AG04450 (cell line): ENCODE data around the gene MPV17L2. TPM values are rescaled to one million over a fixed set of nuclear protein-coding genes. Genes with fewer than 3 reads are reported as not detected.

ENCODE experiments used
- CTCF ChIA-PET: fragments of 300-600, 350-600 bp; formaldehyde crosslinking; extraction: SDS; loops from one replicate; lab custom pipeline; 2022; ENCODE audit warnings: antibody characterized with exemption, inconsistent platforms; lab: Charles Lee
- POLR2A ChIA-PET: fragments of 350-600 bp; formaldehyde crosslinking; extraction: SDS; loops from one replicate; lab custom pipeline; 2021; ENCODE audit warnings: antibody characterized with exemption, inconsistent platforms; lab: Yijun Ruan, JAX
- DNase-seq: peaks from one replicate; pipeline ENCODE4 v3.0.0-alpha.2; 2011; ENCODE audit warnings: low read depth, low spot score
- H3K27ac ChIP-seq: one replicate; pipeline ENCODE4 v1.5.1; 2012; ENCODE audit warnings: low read depth, low read length, control low read depth
- H3K27me3 ChIP-seq: one replicate; pipeline ENCODE4 v1.6.0; 2012; ENCODE audit warnings: low read length; ENCODE audit not compliant: control insufficient read depth, insufficient read depth
- H3K4me3 ChIP-seq: 2 replicates; pipeline ENCODE4 v1.5.1; 2011; ENCODE audit warnings: mild to moderate bottlenecking, low read depth, low read length, control low read depth
- H3K9me3 ChIP-seq: 2 replicates; pipeline ENCODE4 v1.5.1; 2012; ENCODE audit warnings: low read length; ENCODE audit not compliant: control insufficient read depth, insufficient read depth
- CTCF ChIP-seq: IDR thresholded peaks from 2 replicates; pipeline ENCODE4 v1.5.1; 2011; ENCODE audit warnings: low read depth, low read length, control low read depth, inconsistent platforms
- polyA plus RNA-seq: library from polyadenylated mRNA; depleted of rRNA; stranded (reverse); fragments of >200 nt; gene quantifications from 2 replicates; pipeline ENCODE4 v1.2.3, GENCODE V29; 2011

MPV17L2 gene
- polyA plus RNA-seq, 1 experiment = 8.2 TPM

GRCh38 chr19:18203408-18203862 is 10.4 kb downstream of the MPV17L2 start:
- DNase-seq = no peak
- Histone ChIP-seq H3K27ac (no peak overlapping the region), H3K27me3 (no peaks in the 10 kb centered on the region), H3K4me3 (peak overlapping the region; percentile 93), H3K9me3 (no peaks in the 10 kb centered on the region; the same call in 1 of the 2 replicates)
- ChIA-PET POLR2A (interaction anchor here (1.0 to 3.6 kb wide), 5 partner anchors 10 to 77 kb away, joined by 3 to 30 read pairs (median 10); partner anchors contain the start of genes JUND, MPV17L2 and PIK3R2), CTCF (interaction anchor here (0.7 to 7.1 kb wide), 3 partner anchors 12 to 52 kb away, joined by 3 to 56 read pairs (median 13); a partner anchor contains a TSS)
- TF ChIP-seq CTCF = no peak

- no peak for TF ChIP-seq CTCF
- ChIA-PET CTCF (interaction anchor here (1.0 to 7.1 kb wide), 3 partner anchors 10 to 48 kb away, joined by 3 to 56 read pairs (median 13); no protein-coding TSS in a partner anchor), POLR2A (interaction anchor here (1.0 to 3.6 kb wide), 6 partner anchors 11 to 119 kb away, joined by 3 to 30 read pairs (median 6); partner anchors contain the start of genes JUND, LSM4, MPV17L2 and PIK3R2)
- H3K27me3 ChIP-seq = no peaks in the 10 kb centered on the region
- H3K4me3 ChIP-seq = peak within 1 kb of the TSS; percentile 93
- H3K27ac ChIP-seq = peak within 1 kb of the TSS; percentile 100
- H3K9me3 ChIP-seq = no peaks in the 10 kb centered on the region; the same call in 1 of the 2 replicates
- peak; percentile 100 for DNase-seq
Observed at GRCh38 chr19:18203863-18204393, 10.9 kb downstream of the MPV17L2 start, which contains the start of gene RAB3A. Gene RAB3A (minus strand): TSS chr19:18204042. CDS start chr19:18202740, 1,302 bp downstream.

- ChIA-PET POLR2A (interaction anchor here (1.1 to 3.6 kb wide), 7 partner anchors 11 to 118 kb away, joined by 3 to 30 read pairs (median 5); partner anchors contain the start of genes JUND, LSM4, MPV17L2 and PIK3R2), CTCF (interaction anchor here (0.6 to 7.1 kb wide), 6 partner anchors 11 to 1307 kb away, joined by 3 to 56 read pairs (median 6); no protein-coding TSS in a partner anchor)
- Histone ChIP-seq H3K9me3 (no peaks in the 10 kb centered on the region; the same call in 1 of the 2 replicates), H3K4me3 (peak overlapping the region; percentile 71), H3K27me3 (no peaks in the 10 kb centered on the region), H3K27ac (peak overlapping the region; percentile 100)
- no peak for DNase-seq
- TF ChIP-seq CTCF = no peak
Observed at GRCh38 chr19:18204394-18205199, 11.6 kb downstream of the MPV17L2 start.

- ChIA-PET CTCF (interaction anchor here (0.6 to 7.1 kb wide), 7 partner anchors 11 to 1308 kb away, joined by 3 to 56 read pairs (median 7); no protein-coding TSS in a partner anchor), POLR2A (interaction anchor here (1.1 to 3.6 kb wide), 6 partner anchors 12 to 117 kb away, joined by 3 to 30 read pairs (median 8); partner anchors contain the start of genes JUND, LSM4 and MPV17L2)
- no peaks in the 10 kb centered on the region; the same call in 1 of the 2 replicates for H3K9me3 ChIP-seq
- H3K4me3 ChIP-seq = peak overlapping the region; percentile 71
- H3K27ac ChIP-seq = peak overlapping the region; percentile 100
- H3K27me3 ChIP-seq = no peaks in the 10 kb centered on the region
- TF ChIP-seq CTCF = no peak
- DNase-seq = peak; percentile 58
Observed at GRCh38 chr19:18205200-18205892, 12.3 kb downstream of the MPV17L2 start.
